PFSK-1 (cell line): ENCODE results near the gene EDNRB.

Experiments
- FOXP2 ChIP-seq: optimal IDR thresholded peaks from 2 replicates; pipeline ENCODE3; 2011; ENCODE audit warnings: borderline replicate concordance, control low read depth, inconsistent platforms; ENCODE audit not compliant: insufficient read depth; ENCODE audit errors: extremely low read length, extremely low read depth
- POLR2AphosphoS5 ChIP-seq: IDR thresholded peaks from 2 replicates; pipeline ENCODE4 v1.6.1; 2012; ENCODE audit warnings: low read depth, mild to moderate bottlenecking, control low read depth, low read length, moderate library complexity
- SIN3A ChIP-seq: IDR thresholded peaks from 2 replicates; pipeline ENCODE4 v1.6.1; 2012; ENCODE audit warnings: mild to moderate bottlenecking, low read length, moderate library complexity, borderline replicate concordance; ENCODE audit not compliant: insufficient read depth
- TAF1 ChIP-seq: IDR thresholded peaks from 2 replicates; pipeline ENCODE4 v1.6.1; 2012; ENCODE audit warnings: low read length, control low read depth, borderline replicate concordance; ENCODE audit not compliant: insufficient read depth
- TF ChIP-seq, protein P1 (sequence below), 2 experiments: IDR thresholded peaks; 2 replicates each; pipeline versions ENCODE4 v1.6.1 to v1.8.0; 2011 to 2012; ENCODE audit warnings: low read depth in 2 of 2, low read length in 2 of 2, control low read depth in 1 of 2, inconsistent platforms in 1 of 2, mild to moderate bottlenecking in 1 of 2, moderate library complexity in 1 of 2; ENCODE audit not compliant: insufficient read depth in 1 of 2

DNA sequence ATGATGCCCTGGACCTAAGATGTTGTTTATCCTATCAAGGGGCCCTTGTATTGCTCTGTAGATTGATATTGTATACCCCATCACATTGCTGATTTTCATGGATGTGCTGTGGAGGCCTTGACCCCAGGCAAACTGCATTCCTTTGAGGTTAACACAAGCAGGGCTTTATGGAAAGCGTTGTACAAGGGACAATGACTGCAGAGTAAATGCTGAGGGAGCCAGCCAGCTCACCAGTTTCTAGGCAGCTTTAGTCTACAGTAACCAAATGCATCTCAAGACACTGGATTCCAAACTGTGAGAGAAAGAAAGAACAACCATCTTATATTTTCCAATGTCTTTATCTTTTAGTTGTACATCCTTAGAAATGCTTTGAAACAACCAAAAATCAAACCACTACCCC lies 34.1 kb upstream of the EDNRB start:
- TF ChIP-seq POLR2AphosphoS5 (no peak), SIN3A (no peak), TAF1 (no peak), FOXP2 (no peak)
- TF ChIP-seq, protein P1, sequence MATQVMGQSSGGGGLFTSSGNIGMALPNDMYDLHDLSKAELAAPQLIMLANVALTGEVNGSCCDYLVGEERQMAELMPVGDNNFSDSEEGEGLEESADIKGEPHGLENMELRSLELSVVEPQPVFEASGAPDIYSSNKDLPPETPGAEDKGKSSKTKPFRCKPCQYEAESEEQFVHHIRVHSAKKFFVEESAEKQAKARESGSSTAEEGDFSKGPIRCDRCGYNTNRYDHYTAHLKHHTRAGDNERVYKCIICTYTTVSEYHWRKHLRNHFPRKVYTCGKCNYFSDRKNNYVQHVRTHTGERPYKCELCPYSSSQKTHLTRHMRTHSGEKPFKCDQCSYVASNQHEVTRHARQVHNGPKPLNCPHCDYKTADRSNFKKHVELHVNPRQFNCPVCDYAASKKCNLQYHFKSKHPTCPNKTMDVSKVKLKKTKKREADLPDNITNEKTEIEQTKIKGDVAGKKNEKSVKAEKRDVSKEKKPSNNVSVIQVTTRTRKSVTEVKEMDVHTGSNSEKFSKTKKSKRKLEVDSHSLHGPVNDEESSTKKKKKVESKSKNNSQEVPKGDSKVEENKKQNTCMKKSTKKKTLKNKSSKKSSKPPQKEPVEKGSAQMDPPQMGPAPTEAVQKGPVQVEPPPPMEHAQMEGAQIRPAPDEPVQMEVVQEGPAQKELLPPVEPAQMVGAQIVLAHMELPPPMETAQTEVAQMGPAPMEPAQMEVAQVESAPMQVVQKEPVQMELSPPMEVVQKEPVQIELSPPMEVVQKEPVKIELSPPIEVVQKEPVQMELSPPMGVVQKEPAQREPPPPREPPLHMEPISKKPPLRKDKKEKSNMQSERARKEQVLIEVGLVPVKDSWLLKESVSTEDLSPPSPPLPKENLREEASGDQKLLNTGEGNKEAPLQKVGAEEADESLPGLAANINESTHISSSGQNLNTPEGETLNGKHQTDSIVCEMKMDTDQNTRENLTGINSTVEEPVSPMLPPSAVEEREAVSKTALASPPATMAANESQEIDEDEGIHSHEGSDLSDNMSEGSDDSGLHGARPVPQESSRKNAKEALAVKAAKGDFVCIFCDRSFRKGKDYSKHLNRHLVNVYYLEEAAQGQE (IDR thresholded peaks at IDR 0.05; ENCODE audit: insufficient read depth in 1 of 2, low read depth in 2 of 2, low read length in 2 of 2): no peak
